H9 (cell line): ENCODE results near the gene TBATA. TPM values are rescaled to one million over a fixed set of nuclear protein-coding genes. Genes with fewer than 3 reads are reported as not detected.

Source experiments
- DNase-seq: peaks from one replicate; pipeline ENCODE4 v3.0.0-alpha.2; 2017
- H2AFZ ChIP-seq: one replicate; pipeline ENCODE4 v1.6.1; 2013; ENCODE audit warnings: mild to moderate bottlenecking, low read length, control low read depth, moderate library complexity
- H2AK5ac ChIP-seq: 2 replicates; pipeline ENCODE4 v1.6.1; 2013; ENCODE audit warnings: low read length, control low read depth, mixed read lengths; ENCODE audit not compliant: insufficient read length
- H2BK120ac ChIP-seq: one replicate; pipeline ENCODE4 v1.6.1; 2013; ENCODE audit warnings: low read depth, mild to moderate bottlenecking, low read length, control low read depth, inconsistent platforms; ENCODE audit not compliant: poor library complexity, severe bottlenecking
- H2BK12ac ChIP-seq: 2 replicates; pipeline ENCODE4 v1.6.1; 2013; ENCODE audit warnings: low read length, control low read depth, mixed read lengths, low read depth; ENCODE audit not compliant: insufficient read length
- H2BK15ac ChIP-seq: 2 replicates; pipeline ENCODE4 v1.6.1; 2013; ENCODE audit warnings: low read depth, low read length, control low read depth
- H2BK20ac ChIP-seq: one replicate; pipeline ENCODE4 v1.6.1; 2013; ENCODE audit warnings: low read depth, mild to moderate bottlenecking, low read length, control low read depth, inconsistent platforms; ENCODE audit not compliant: poor library complexity, severe bottlenecking
- H2BK5ac ChIP-seq: 2 replicates; pipeline ENCODE4 v1.6.1; 2013; ENCODE audit warnings: low read length, control low read depth, mixed read lengths; ENCODE audit not compliant: insufficient read length
- H3K14ac ChIP-seq: 2 replicates; pipeline ENCODE4 v1.6.1; 2013; ENCODE audit warnings: low read length, control low read depth; ENCODE audit not compliant: insufficient read depth
- H3K18ac ChIP-seq: 2 replicates; pipeline ENCODE4 v1.6.1; 2013; ENCODE audit warnings: low read depth, mild to moderate bottlenecking, mixed read lengths, low read length, control low read depth; ENCODE audit not compliant: insufficient read length
- H3K23ac ChIP-seq: 2 replicates; pipeline ENCODE4 v1.6.1; 2013; ENCODE audit warnings: low read length, control low read depth, mixed read lengths, low read depth; ENCODE audit not compliant: insufficient read length
- H3K23me2 ChIP-seq: 2 replicates; pipeline ENCODE4 v1.6.1; 2013; ENCODE audit warnings: low read depth, mild to moderate bottlenecking, mixed read lengths, low read length, control low read depth; ENCODE audit not compliant: insufficient read length, poor library complexity, severe bottlenecking
- H3K27ac ChIP-seq: 2 replicates; pipeline ENCODE4 v1.5.1; 2013; ENCODE audit warnings: low read length, control low read depth, mixed read lengths, low read depth; ENCODE audit not compliant: insufficient read length
- H3K27me3 ChIP-seq: 2 replicates; pipeline ENCODE4 v1.6.1; 2013; ENCODE audit warnings: low read length, control low read depth, inconsistent platforms; ENCODE audit not compliant: insufficient read depth
- H3K4ac ChIP-seq: 2 replicates; pipeline ENCODE4 v1.6.1; 2013; ENCODE audit warnings: low read depth, mild to moderate bottlenecking, control low read depth, inconsistent platforms, low read length, moderate library complexity
- H3K4me1 ChIP-seq: 2 replicates; pipeline ENCODE4 v1.6.1; 2013; ENCODE audit warnings: low read length, control low read depth, inconsistent platforms; ENCODE audit not compliant: insufficient read depth
- H3K4me2 ChIP-seq: 2 replicates; pipeline ENCODE4 v1.6.1; 2013; ENCODE audit warnings: low read length, control low read depth, mixed read lengths; ENCODE audit not compliant: insufficient read length, insufficient read depth
- H3K56ac ChIP-seq: 2 replicates; pipeline ENCODE4 v1.6.1; 2013; ENCODE audit warnings: low read depth, mild to moderate bottlenecking, mixed read lengths, low read length, control low read depth; ENCODE audit not compliant: insufficient read length
- H3K79me1 ChIP-seq: 2 replicates; pipeline ENCODE4 v1.6.1; 2013; ENCODE audit warnings: low read depth, mild to moderate bottlenecking, moderate library complexity, low read length, control low read depth, inconsistent platforms; ENCODE audit not compliant: insufficient read depth, poor library complexity, severe bottlenecking
- H3K79me2 ChIP-seq: 2 replicates; pipeline ENCODE4 v1.6.1; 2013; ENCODE audit warnings: low read length, control low read depth, inconsistent platforms; ENCODE audit not compliant: insufficient read depth
- H3K9ac ChIP-seq: 2 replicates; pipeline ENCODE4 v1.6.1; 2013; ENCODE audit warnings: low read length, control low read depth, mixed read lengths; ENCODE audit not compliant: insufficient read length; ENCODE audit errors: extremely low read depth
- H3K9me3 ChIP-seq: one replicate; pipeline ENCODE4 v1.6.1; 2013; ENCODE audit warnings: low read depth, low read length, inconsistent platforms; ENCODE audit not compliant: control insufficient read depth
- H3T11ph ChIP-seq: one replicate; pipeline ENCODE4 v1.6.1; 2013; ENCODE audit warnings: mild to moderate bottlenecking, low read length, control low read depth, inconsistent platforms
- H4K20me1 ChIP-seq: one replicate; pipeline ENCODE4 v1.6.1; 2013; ENCODE audit not compliant: control insufficient read depth, insufficient read length, insufficient read depth
- H4K5ac ChIP-seq: 2 replicates; pipeline ENCODE4 v1.6.1; 2013; ENCODE audit warnings: low read depth, mild to moderate bottlenecking, mixed read lengths, low read length, control low read depth; ENCODE audit not compliant: insufficient read length
- H4K8ac ChIP-seq: replicated peaks from 2 replicates; pipeline ENCODE4 v1.6.1; 2013; ENCODE audit warnings: low read length, control low read depth, mixed read lengths, low read depth; ENCODE audit not compliant: insufficient read length
- H4K91ac ChIP-seq: 2 replicates; pipeline ENCODE4 v1.6.1; 2013; ENCODE audit warnings: low read depth, mild to moderate bottlenecking, moderate library complexity, mixed read lengths, low read length, control low read depth; ENCODE audit not compliant: insufficient read length
- H3K27ac Mint-ChIP-seq, 3 experiments: 2 replicates in 2 of 3; 3 replicates in 1 of 3; pipeline ENCODE4 v1.8.0; 2020 to 2021; ENCODE audit warnings: mixed read lengths in 3 of 3, mild to moderate bottlenecking in 1 of 3, moderate library complexity in 1 of 3
- H3K27me3 Mint-ChIP-seq: 2 replicates; pipeline ENCODE4 v1.8.0; 2021; ENCODE audit warnings: low read depth, mild to moderate bottlenecking, moderate library complexity, mixed read lengths
- H3K36me3 Mint-ChIP-seq, 3 experiments: 2 replicates in 2 of 3; 3 replicates in 1 of 3; pipeline ENCODE4 v1.8.0; 2020 to 2021; ENCODE audit warnings: low read depth in 3 of 3, mixed read lengths in 3 of 3; ENCODE audit not compliant: insufficient read depth in 1 of 3
- H3K4me1 Mint-ChIP-seq, 2 experiments: 2 replicates each; pipeline ENCODE4 v1.8.0; 2020; ENCODE audit warnings: mixed read lengths in 2 of 2
- H3K4me3 Mint-ChIP-seq, 2 experiments: 2 replicates in 1 of 2; 3 replicates in 1 of 2; pipeline ENCODE4 v1.8.0; 2020 to 2021; ENCODE audit warnings: mild to moderate bottlenecking in 2 of 2, mixed read lengths in 2 of 2, moderate library complexity in 1 of 2
- H3K9me3 Mint-ChIP-seq, 2 experiments: 2 replicates in 1 of 2; 3 replicates in 1 of 2; pipeline ENCODE4 v1.8.0; 2020; ENCODE audit warnings: mild to moderate bottlenecking in 2 of 2, mixed read lengths in 2 of 2, moderate library complexity in 1 of 2
- CTCF ChIP-seq: fragments of 200-600 bp; sonication (generic); conservative IDR thresholded peaks from 3 replicates; pipeline ENCODE4 v1.8.0; 2021; ENCODE audit warnings: antibody characterized with exemption, mild to moderate bottlenecking
- WGBS: extraction: QIAGEN DNeasy Blood & Tissue Kit; methylation state at CpG from one replicate; pipeline ENCODE4 v1.1.7; 2013; ENCODE audit warnings: missing lambda C conversion rate, low lambda C conversion rate, mixed read lengths; ENCODE audit not compliant: insufficient read length; ENCODE audit errors: extremely low coverage; 5-methylcytosine and 5-hydroxymethylcytosine counted together
- total RNA-seq: library from RNA; stranded (reverse); gene quantifications from 2 replicates; pipeline ENCODE4 v1.2.1, GENCODE V29; 2021

TBATA gene
- total RNA-seq, 1 experiment from 2014 or later: not detected

GRCh38 chr10:70748801-70749573 is 36.2 kb downstream of the TBATA start:
- H2BK12ac ChIP-seq: no peak overlapping the region
- no peaks in the 10 kb centered on the region for H3K23me2 ChIP-seq
- no peak overlapping the region for H3K9ac ChIP-seq
- H3K14ac ChIP-seq: no peak overlapping the region
- no peak overlapping the region for H2BK120ac ChIP-seq
- no peak overlapping the region for H3K23ac ChIP-seq
- H4K5ac ChIP-seq: no peak overlapping the region
- no peak overlapping the region for H3K56ac ChIP-seq
- no peak overlapping the region for H4K8ac ChIP-seq
- H3K18ac ChIP-seq: no peak overlapping the region
- H3K4me2 ChIP-seq: no peak overlapping the region
- peaks cover 0 to 9% (median 0%) of the 10 kb centered on the region in 3 experiments; a peak in 3 of 7 replicates for H3K36me3 Mint-ChIP-seq
- peaks cover 6 to 12% of the 10 kb centered on the region in 2 experiments for H3K4me1 Mint-ChIP-seq
- no peaks in the 10 kb centered on the region for H3K9me3 ChIP-seq
- H3K4me1 ChIP-seq: no peaks in the 10 kb centered on the region; the same call in 1 of the 2 replicates
- DNase-seq: no peak
- no peaks in the 10 kb centered on the region for H3K9me3 Mint-ChIP-seq
- no peak overlapping the region for H4K91ac ChIP-seq
- no peaks in the 10 kb centered on the region for H3K79me1 ChIP-seq
- WGBS: no CpG with 5 or more reads among the region's 10 CpGs
- no peak for TF ChIP-seq CTCF
- H3K4ac ChIP-seq: no peak overlapping the region
- H2BK5ac ChIP-seq: no peak overlapping the region
- H2BK15ac ChIP-seq: no peak overlapping the region
- no peak overlapping the region for H3T11ph ChIP-seq
- no peak overlapping the region for H2BK20ac ChIP-seq
- no peaks in the 10 kb centered on the region for H3K79me2 ChIP-seq
- H2AK5ac ChIP-seq: no peak overlapping the region
- H3K27ac ChIP-seq: no peak overlapping the region
- H4K20me1 ChIP-seq: no peaks in the 10 kb centered on the region
- H3K27me3 ChIP-seq: no peaks in the 10 kb centered on the region
- no peaks in the 10 kb centered on the region for H3K27me3 Mint-ChIP-seq
- H2AFZ ChIP-seq: no peak overlapping the region
- no peak overlapping the region for H3K27ac Mint-ChIP-seq
- no peak overlapping the region for H3K4me3 Mint-ChIP-seq
